PC-9 (cell line): Measurements from ENCODE around the gene PLA2R1. TPM values are rescaled to one million over a fixed set of nuclear protein-coding genes. Genes with fewer than 3 reads are reported as not detected.

Source experiments
- BruUV-seq: library from RNA; stranded (reverse); fragments of 400-500 nt; replicated peaks from 2 replicates; lab custom pipeline; 2021; lab: Mats Ljungman, UMichigan
- CTCF ChIA-PET: fragments of 300-600 bp; sonication (Branson Sonifier 250); formaldehyde crosslinking; loops from one replicate; lab custom pipeline; 2022; ENCODE audit warnings: antibody characterized with exemption; lab: Charles Lee
- POLR2A ChIA-PET: fragments of 300-600 bp; sonication (Branson Sonifier 250); formaldehyde crosslinking; loops from one replicate; lab custom pipeline; 2022; ENCODE audit warnings: antibody characterized with exemption; ENCODE audit not compliant: unreplicated experiment; lab: Charles Lee
- DNase-seq, 2 experiments: peaks; one replicate each; pipeline versions ENCODE4 v3.0.0 to v3.0.0-alpha.2; 2015 to 2022; ENCODE audit warnings: mixed read lengths in 1 of 2
- H2AFZ ChIP-seq: fragments of 200-600 bp; sonication (generic); 2 replicates; pipeline ENCODE4 v1.8.1; 2017; ENCODE audit warnings: antibody characterized with exemption
- H3F3A ChIP-seq: fragments of 200-600 bp; sonication (generic); 2 replicates; pipeline ENCODE4 v1.8.1; 2017; ENCODE audit warnings: antibody characterized with exemption, mild to moderate bottlenecking, low read depth; ENCODE audit not compliant: insufficient read depth
- H3K27ac ChIP-seq: fragments of 200-600 bp; sonication (generic); 2 replicates; pipeline ENCODE4 v1.6.1; 2016; ENCODE audit warnings: mixed run types
- H3K27me3 ChIP-seq: fragments of 200-600 bp; sonication (generic); 2 replicates; pipeline ENCODE4 v1.6.1; 2016; ENCODE audit warnings: low read depth, mixed run types; ENCODE audit not compliant: insufficient read depth
- H3K36me3 ChIP-seq: fragments of 200-600 bp; sonication (generic); 2 replicates; pipeline ENCODE4 v1.6.1; 2016; ENCODE audit warnings: low read depth, mixed run types
- H3K4me1 ChIP-seq: fragments of 200-600 bp; sonication (generic); replicated peaks from 2 replicates; pipeline ENCODE4 v1.6.1; 2016; ENCODE audit warnings: mixed run types; ENCODE audit not compliant: insufficient read depth
- H3K4me2 ChIP-seq: fragments of 200-600 bp; sonication (generic); 2 replicates; pipeline ENCODE4 v1.6.1; 2017; ENCODE audit warnings: mixed run types
- H3K4me3 ChIP-seq: fragments of 200-600 bp; sonication (generic); 2 replicates; pipeline ENCODE4 v1.6.1; 2016; ENCODE audit warnings: mixed run types
- H3K79me2 ChIP-seq: fragments of 200-600 bp; sonication (generic); 2 replicates; pipeline ENCODE4 v1.6.1; 2017; ENCODE audit warnings: low read depth, mixed run types
- H3K9me2 ChIP-seq: fragments of 200-600 bp; sonication (generic); 2 replicates; pipeline ENCODE4 v1.8.1; 2017; ENCODE audit warnings: mild to moderate bottlenecking; ENCODE audit not compliant: insufficient read depth
- H3K9me3 ChIP-seq: fragments of 200-600 bp; sonication (generic); 2 replicates; pipeline ENCODE4 v1.8.1; 2016; ENCODE audit warnings: low read depth; ENCODE audit not compliant: insufficient read depth
- H4K20me1 ChIP-seq: fragments of 200-600 bp; sonication (generic); 2 replicates; pipeline ENCODE4 v1.8.1; 2017; ENCODE audit not compliant: insufficient read depth
- EZH2 ChIP-seq: fragments of 200-600 bp; sonication (generic); IDR thresholded peaks from 2 replicates; pipeline ENCODE4 v1.8.0; 2017; ENCODE audit warnings: antibody characterized with exemption, low read depth
- intact Hi-C: fragments of 100-400 bp; cut with micrococcal nuclease; formaldehyde crosslinking; loops from one replicate; pipeline ENCODE4 v1.10.0; 2022; ENCODE audit not compliant: unreplicated experiment
- total RNA-seq: library from RNA; stranded (reverse); gene quantifications from 2 replicates; pipeline ENCODE4 v1.2.3, GENCODE V29; 2021
- TF ChIP-seq, protein P1 (sequence below): fragments of 200-600 bp; sonication (generic); conservative IDR thresholded peaks from 2 replicates; pipeline ENCODE4 v1.6.1; 2017; ENCODE audit warnings: mixed run types, antibody characterized with exemption, mild to moderate bottlenecking, moderate library complexity

Gene PLA2R1
- total RNA-seq, 1 experiment from 2014 or later = 0.33 TPM

GRCh38 chr2:159894145-159894838 lies 168.1 kb downstream of the PLA2R1 start:
- no peak for TF ChIP-seq EZH2
- TF ChIP-seq, protein P1, sequence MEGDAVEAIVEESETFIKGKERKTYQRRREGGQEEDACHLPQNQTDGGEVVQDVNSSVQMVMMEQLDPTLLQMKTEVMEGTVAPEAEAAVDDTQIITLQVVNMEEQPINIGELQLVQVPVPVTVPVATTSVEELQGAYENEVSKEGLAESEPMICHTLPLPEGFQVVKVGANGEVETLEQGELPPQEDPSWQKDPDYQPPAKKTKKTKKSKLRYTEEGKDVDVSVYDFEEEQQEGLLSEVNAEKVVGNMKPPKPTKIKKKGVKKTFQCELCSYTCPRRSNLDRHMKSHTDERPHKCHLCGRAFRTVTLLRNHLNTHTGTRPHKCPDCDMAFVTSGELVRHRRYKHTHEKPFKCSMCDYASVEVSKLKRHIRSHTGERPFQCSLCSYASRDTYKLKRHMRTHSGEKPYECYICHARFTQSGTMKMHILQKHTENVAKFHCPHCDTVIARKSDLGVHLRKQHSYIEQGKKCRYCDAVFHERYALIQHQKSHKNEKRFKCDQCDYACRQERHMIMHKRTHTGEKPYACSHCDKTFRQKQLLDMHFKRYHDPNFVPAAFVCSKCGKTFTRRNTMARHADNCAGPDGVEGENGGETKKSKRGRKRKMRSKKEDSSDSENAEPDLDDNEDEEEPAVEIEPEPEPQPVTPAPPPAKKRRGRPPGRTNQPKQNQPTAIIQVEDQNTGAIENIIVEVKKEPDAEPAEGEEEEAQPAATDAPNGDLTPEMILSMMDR = no peak
- no peak overlapping the region for H3K4me3 ChIP-seq
- H3F3A ChIP-seq = no peaks in the 10 kb centered on the region
- H3K27ac ChIP-seq = no peak overlapping the region
- H3K4me2 ChIP-seq = no peak overlapping the region
- ChIA-PET CTCF (no interaction called here), POLR2A (no interaction called here)
- no peaks in the 10 kb centered on the region for H3K9me2 ChIP-seq
- no peaks in the 10 kb centered on the region for H3K79me2 ChIP-seq
- intact Hi-C loops = no loop called here
- no peaks in the 10 kb centered on the region for H3K9me3 ChIP-seq
- no peaks in the 10 kb centered on the region for H3K4me1 ChIP-seq
- H2AFZ ChIP-seq = no peak overlapping the region
- no peaks in the 10 kb centered on the region for H3K36me3 ChIP-seq
- H4K20me1 ChIP-seq = no peaks in the 10 kb centered on the region
- H3K27me3 ChIP-seq = no peaks in the 10 kb centered on the region
- BruUV-seq = no TSS peak
- no peak for DNase-seq

GRCh38 chr2:159892990-159893810 lies 169.2 kb downstream of the PLA2R1 start:
- DNase-seq = no peak
- POLR2A ChIA-PET = no interaction called here
- Histone ChIP-seq H3K4me1 (no peaks in the 10 kb centered on the region), H3K9me2 (no peaks in the 10 kb centered on the region), H3K36me3 (no peaks in the 10 kb centered on the region), H3K27me3 (no peaks in the 10 kb centered on the region), H3K4me2 (no peak overlapping the region), H3K4me3 (no peak overlapping the region), H3F3A (no peaks in the 10 kb centered on the region), H3K27ac (no peak overlapping the region), H3K9me3 (no peaks in the 10 kb centered on the region), H2AFZ (no peak overlapping the region), H4K20me1 (no peaks in the 10 kb centered on the region), H3K79me2 (no peaks in the 10 kb centered on the region)
- TF ChIP-seq, protein P1 = no peak
- no peak for TF ChIP-seq EZH2
- intact Hi-C loops = no loop called here
- no TSS peak for BruUV-seq
- CTCF ChIA-PET = no interaction called here

DNA sequence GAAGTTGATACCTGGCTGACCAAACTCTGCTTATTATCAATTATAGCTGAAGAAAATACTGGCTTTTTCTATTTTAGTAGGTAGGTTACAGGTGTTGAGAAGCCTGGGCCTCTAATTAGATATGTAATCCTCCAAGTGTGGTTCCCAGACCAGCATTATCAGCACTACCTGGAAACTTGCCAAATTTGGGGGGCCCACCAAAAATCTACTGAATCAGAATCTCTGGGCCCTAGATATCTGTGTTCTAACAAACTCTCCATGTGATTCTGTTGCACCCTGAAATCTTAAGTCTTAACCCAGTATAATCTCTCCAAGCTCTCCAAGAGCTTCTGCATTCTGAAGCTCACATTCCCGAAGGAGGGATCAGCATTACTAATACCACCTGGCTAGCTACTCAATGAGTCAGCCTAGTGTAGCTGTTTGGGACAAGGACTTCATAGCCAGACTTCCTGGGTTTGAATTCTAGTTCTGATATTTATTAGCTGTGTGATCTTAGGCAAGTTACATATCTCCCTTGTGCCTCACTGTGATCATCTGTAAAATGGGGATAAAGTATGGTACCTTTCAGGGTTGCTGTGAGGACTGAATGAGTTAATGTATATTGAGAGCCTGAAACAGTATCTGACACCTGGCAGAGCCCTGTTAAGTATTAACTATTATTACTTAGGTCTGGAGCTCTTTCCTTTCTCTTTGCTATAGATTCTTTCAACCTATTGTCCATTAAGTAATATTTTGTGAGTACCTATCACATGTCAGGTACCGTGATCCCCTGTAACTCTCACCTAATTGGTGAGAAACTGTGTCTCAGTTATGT lies 170.3 kb downstream of the PLA2R1 start:
- Histone ChIP-seq H3K27ac (no peak overlapping the region), H3K36me3 (no peaks in the 10 kb centered on the region), H3K4me1 (no peaks in the 10 kb centered on the region), H3K27me3 (no peaks in the 10 kb centered on the region), H3K79me2 (no peaks in the 10 kb centered on the region), H3K9me2 (no peaks in the 10 kb centered on the region), H3K9me3 (no peaks in the 10 kb centered on the region), H4K20me1 (no peaks in the 10 kb centered on the region), H2AFZ (no peak overlapping the region), H3K4me2 (no peak overlapping the region), H3F3A (no peaks in the 10 kb centered on the region), H3K4me3 (no peak overlapping the region)
- TF ChIP-seq EZH2 = no peak
- TF ChIP-seq, protein P1 = no peak
- POLR2A ChIA-PET = no interaction called here
- DNase-seq = peak in 1 of 2 experiments; percentile 56
- intact Hi-C loops = no loop called here
- CTCF ChIA-PET = no interaction called here
- BruUV-seq = no TSS peak
